HCT116 (cell line): Measurements from ENCODE around the gene TCERG1L. TPM values are rescaled to one million over a fixed set of nuclear protein-coding genes. Genes with fewer than 3 reads are reported as not detected.

Experiments used
- ATAC-seq: fragments of 200-7000 bp; cut with Tn5 transposase; 2 replicates; pipeline ENCODE4 v1.9.1; 2020; ENCODE audit warnings: mild to moderate bottlenecking, moderate library complexity
- BruUV-seq: library from RNA; stranded (reverse); fragments of 400-500 nt; replicated peaks from 2 replicates; lab custom pipeline; 2021; lab: Mats Ljungman, UMichigan
- CTCF ChIA-PET: fragments of 300-600 bp; sonication (Branson Sonifier 250); formaldehyde crosslinking; loops from one replicate; lab custom pipeline; 2021; ENCODE audit warnings: antibody characterized with exemption; lab: Charles Lee
- POLR2A ChIA-PET: fragments of 300-600, 350-600 bp; sonication (Branson Sonifier 250); formaldehyde crosslinking; loops from one replicate; lab custom pipeline; 2021; ENCODE audit warnings: antibody characterized with exemption; lab: Charles Lee
- RAD21 ChIA-PET, 2 experiments: fragments of 300-600 bp; sonication (Branson Sonifier 250); formaldehyde crosslinking; loops; one replicate each; lab custom pipeline; 2023; ENCODE audit warnings: low total read pairs in 2 of 2; ENCODE audit not compliant: uncharacterized antibody in 2 of 2, unreplicated experiment in 2 of 2, low non-redundant PET in 1 of 2; lab: Charles Lee
- DNase-seq: peaks from one replicate; pipeline ENCODE4 v3.0.0-alpha.2; 2010; ENCODE audit warnings: low read depth, low spot score
- H2AFZ ChIP-seq: fragments of 200-600 bp; shearing (Covaris generic), sonication (generic); 2 replicates; pipeline ENCODE4 v1.6.1; 2017; ENCODE audit warnings: low read depth, mixed run types, mixed read lengths, antibody characterized with exemption, low read length; ENCODE audit not compliant: poor library complexity, severe bottlenecking
- H3K27ac ChIP-seq: 2 replicates; pipeline ENCODE4 v1.5.1; 2012; ENCODE audit warnings: low read depth, low read length
- H3K27me3 ChIP-seq: fragments of 200-600 bp; sonication (generic); 2 replicates; pipeline ENCODE4 v1.6.1; 2016; ENCODE audit warnings: mixed run types, low read length, mixed read lengths; ENCODE audit not compliant: insufficient read depth
- H3K36me3 ChIP-seq, 2 experiments: fragments of 200-500 bp in 1 of 2; fragments of 200-600 bp in 1 of 2; sonication (Bioruptor generic) in 1 of 2; sonication (generic) in 1 of 2; 2 replicates each; pipeline versions ENCODE4 v1.5.1 to v1.6.1; 2014 to 2016; ENCODE audit warnings: low read length in 2 of 2, inconsistent platforms in 1 of 2, mixed read lengths in 1 of 2, mixed run types in 1 of 2; ENCODE audit not compliant: insufficient read depth in 2 of 2, control insufficient read depth in 1 of 2
- H3K4me1 ChIP-seq, 2 experiments: fragments of 200-600 bp in 1 of 2; sonication (generic) in 1 of 2; 2 replicates each; pipeline versions ENCODE4 v1.5.1 to v1.6.1; 2012 to 2017; ENCODE audit warnings: low read length in 2 of 2, inconsistent platforms in 1 of 2, mild to moderate bottlenecking in 1 of 2, mixed read lengths in 1 of 2, mixed run types in 1 of 2, moderate library complexity in 1 of 2; ENCODE audit not compliant: insufficient read depth in 2 of 2, control insufficient read depth in 1 of 2
- H3K4me2 ChIP-seq: fragments of 200-600 bp; sonication (generic); 2 replicates; pipeline ENCODE4 v1.6.1; 2017; ENCODE audit warnings: mixed run types, low read length, mixed read lengths
- H3K4me3 ChIP-seq, 2 experiments: fragments of 200-600 bp in 1 of 2; sonication (generic) in 1 of 2; replicated peaks in 1 of 2; 2 replicates each; pipeline ENCODE4 v1.5.1; 2011 to 2016; ENCODE audit warnings: low read length in 2 of 2, control low read depth in 1 of 2, low read depth in 1 of 2, mild to moderate bottlenecking in 1 of 2, mixed read lengths in 1 of 2, mixed run types in 1 of 2
- H3K79me2 ChIP-seq: fragments of 200-600 bp; sonication (generic); 2 replicates; pipeline ENCODE4 v1.6.1; 2017; ENCODE audit warnings: mild to moderate bottlenecking, mixed run types, low read length, moderate library complexity, mixed read lengths; ENCODE audit not compliant: insufficient read depth
- H3K9ac ChIP-seq: fragments of 200-600 bp; sonication (generic); 2 replicates; pipeline ENCODE4 v1.6.1; 2016; ENCODE audit warnings: low read length, mixed read lengths
- H3K9me2 ChIP-seq: fragments of 200-600 bp; sonication (generic), shearing (Covaris generic); 2 replicates; pipeline ENCODE4 v1.6.1; 2017; ENCODE audit warnings: mixed run types, mild to moderate bottlenecking, moderate library complexity; ENCODE audit not compliant: insufficient read depth
- H3K9me3 ChIP-seq, 2 experiments: fragments of 200-500 bp in 1 of 2; fragments of 200-600 bp in 1 of 2; sonication (Bioruptor generic) in 1 of 2; sonication (generic) in 1 of 2; 2 replicates each; pipeline ENCODE4 v1.6.1; 2014 to 2017; ENCODE audit warnings: low read length in 2 of 2, mixed read lengths in 2 of 2, inconsistent platforms in 1 of 2, low read depth in 1 of 2, mild to moderate bottlenecking in 1 of 2, mixed run types in 1 of 2, moderate library complexity in 1 of 2; ENCODE audit not compliant: control insufficient read depth in 1 of 2, insufficient read depth in 1 of 2
- H4K20me1 ChIP-seq: fragments of 200-600 bp; sonication (generic), shearing (Covaris generic); 2 replicates; pipeline ENCODE4 v1.6.1; 2017; ENCODE audit warnings: mixed run types, mild to moderate bottlenecking, moderate library complexity; ENCODE audit not compliant: insufficient read depth
- CBX3 ChIP-seq: IDR thresholded peaks from 2 replicates; pipeline ENCODE4 v1.6.1; 2012; ENCODE audit warnings: low read depth
- ELF1 ChIP-seq: IDR thresholded peaks from 2 replicates; pipeline ENCODE4 v1.6.1; 2012; ENCODE audit warnings: low read depth, borderline replicate concordance
- EZH2phosphoT487 ChIP-seq: fragments of 200-600 bp; IDR thresholded peaks from 2 replicates; pipeline ENCODE4 v1.6.1; 2018; ENCODE audit warnings: antibody characterized with exemption, borderline replicate concordance
- FOSL1 ChIP-seq: IDR thresholded peaks from 2 replicates; pipeline ENCODE4 v1.6.1; 2012; ENCODE audit warnings: low read depth
- POLR2AphosphoS5 ChIP-seq: IDR thresholded peaks from 2 replicates; pipeline ENCODE4 v1.6.1; 2011; ENCODE audit warnings: mild to moderate bottlenecking, low read depth, low read length, moderate library complexity
- RAD21 ChIP-seq: IDR thresholded peaks from 2 replicates; pipeline ENCODE4 v1.6.1; 2012; ENCODE audit warnings: low read depth, mild to moderate bottlenecking
- SP1 ChIP-seq: IDR thresholded peaks from 2 replicates; pipeline ENCODE4 v1.6.1; 2012; ENCODE audit warnings: low read depth
- SRF ChIP-seq: IDR thresholded peaks from 2 replicates; pipeline ENCODE4 v1.6.1; 2012; ENCODE audit warnings: low read depth
- TCF7L2 ChIP-seq: IDR thresholded peaks from 2 replicates; pipeline ENCODE4 v1.7.0; 2011; ENCODE audit warnings: borderline replicate concordance, inconsistent platforms; ENCODE audit not compliant: insufficient read depth, insufficient read length; ENCODE audit errors: extremely low read depth
- YY1 ChIP-seq: IDR thresholded peaks from 2 replicates; pipeline ENCODE4 v1.6.1; 2011; ENCODE audit warnings: low read length, low read depth, moderate library complexity, mild to moderate bottlenecking; ENCODE audit not compliant: insufficient replicate concordance; ENCODE audit errors: extremely low read depth
- ZFX ChIP-seq: fragments of 450-650 bp; IDR thresholded peaks from 2 replicates; pipeline ENCODE4 v1.6.1; 2017
- intact Hi-C: fragments of 100-400 bp; cut with micrococcal nuclease; formaldehyde crosslinking; loops from 2 replicates; pipeline ENCODE4 v1.10.0; 2022
- total RNA-seq: library from RNA; stranded (reverse); gene quantifications from one replicate; pipeline ENCODE4 v1.2.1, GENCODE V29; 2021; ENCODE audit not compliant: unreplicated experiment
- TF ChIP-seq, protein P1 (sequence below): IDR thresholded peaks from 2 replicates; pipeline ENCODE4 v1.6.1; 2012
- TF ChIP-seq, protein P2 (sequence below): IDR thresholded peaks from 2 replicates; pipeline ENCODE4 v1.6.1; 2012

Gene TCERG1L
- total RNA-seq, 1 experiment from 2014 or later = not detected

DNA sequence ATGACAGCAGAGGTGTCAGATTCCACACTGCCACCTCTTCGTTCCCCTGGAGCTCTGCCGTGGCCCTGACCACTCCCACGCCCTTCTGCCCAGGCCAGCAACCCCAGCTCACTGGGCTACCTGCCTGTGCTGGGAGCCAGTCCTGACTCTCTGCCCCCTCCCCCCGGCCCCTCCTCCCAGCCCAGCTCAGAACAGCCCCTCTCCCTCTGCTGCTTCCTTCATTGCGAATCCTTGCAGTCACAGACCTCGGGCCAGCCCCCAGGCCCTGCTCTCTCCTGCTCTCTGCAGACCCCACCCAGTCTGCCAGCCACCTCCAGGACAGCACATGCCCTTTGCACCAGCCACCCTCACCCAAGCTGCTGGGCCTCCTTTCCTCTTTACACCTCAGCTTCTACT is 60.4 kb downstream of the TCERG1L start:
- H3K4me1 ChIP-seq = no peaks in the 10 kb centered on the region
- intact Hi-C loops = no loop called here
- CTCF ChIA-PET = no interaction called here
- no peaks in the 10 kb centered on the region for H3K36me3 ChIP-seq
- DNase-seq = no peak
- POLR2A ChIA-PET = no interaction called here
- H3K4me2 ChIP-seq = no peak overlapping the region
- H3K27me3 ChIP-seq = no peaks in the 10 kb centered on the region
- no peak overlapping the region for H3K4me3 ChIP-seq
- H3K9me2 ChIP-seq = no peaks in the 10 kb centered on the region
- TF ChIP-seq SP1 = no peak
- no peak for TF ChIP-seq EZH2phosphoT487
- TF ChIP-seq CBX3 = no peak
- no peak for TF ChIP-seq SRF
- TF ChIP-seq FOSL1 = no peak
- TF ChIP-seq, protein P1, sequence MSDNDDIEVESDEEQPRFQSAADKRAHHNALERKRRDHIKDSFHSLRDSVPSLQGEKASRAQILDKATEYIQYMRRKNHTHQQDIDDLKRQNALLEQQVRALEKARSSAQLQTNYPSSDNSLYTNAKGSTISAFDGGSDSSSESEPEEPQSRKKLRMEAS = no peak
- no peak for TF ChIP-seq POLR2AphosphoS5
- TF ChIP-seq, protein P2, sequence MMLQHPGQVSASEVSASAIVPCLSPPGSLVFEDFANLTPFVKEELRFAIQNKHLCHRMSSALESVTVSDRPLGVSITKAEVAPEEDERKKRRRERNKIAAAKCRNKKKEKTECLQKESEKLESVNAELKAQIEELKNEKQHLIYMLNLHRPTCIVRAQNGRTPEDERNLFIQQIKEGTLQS = no peak
- TF ChIP-seq TCF7L2 = no peak
- TF ChIP-seq RAD21 = no peak
- no peak for TF ChIP-seq ELF1
- TF ChIP-seq YY1 = no peak
- no peak for TF ChIP-seq ZFX
- ATAC-seq = no peak
- no TSS peak for BruUV-seq
- H3K9me3 ChIP-seq = no peaks in the 10 kb centered on the region
- no peak overlapping the region for H3K27ac ChIP-seq
- RAD21 ChIA-PET = no interaction called here
- H4K20me1 ChIP-seq = no peaks in the 10 kb centered on the region
- no peaks in the 10 kb centered on the region for H3K79me2 ChIP-seq
- H2AFZ ChIP-seq = no peak overlapping the region
- H3K9ac ChIP-seq = no peak overlapping the region
